ENCODE measurements around the gene CAMK1. TPM values are rescaled to one million over a fixed set of nuclear protein-coding genes. Genes with fewer than 3 reads are reported as not detected.

CAMK1 gene
- total and polyA plus RNA-seq, 8 donors, result 2.0 to 23.7 (median 5.4) TPM

DNA sequence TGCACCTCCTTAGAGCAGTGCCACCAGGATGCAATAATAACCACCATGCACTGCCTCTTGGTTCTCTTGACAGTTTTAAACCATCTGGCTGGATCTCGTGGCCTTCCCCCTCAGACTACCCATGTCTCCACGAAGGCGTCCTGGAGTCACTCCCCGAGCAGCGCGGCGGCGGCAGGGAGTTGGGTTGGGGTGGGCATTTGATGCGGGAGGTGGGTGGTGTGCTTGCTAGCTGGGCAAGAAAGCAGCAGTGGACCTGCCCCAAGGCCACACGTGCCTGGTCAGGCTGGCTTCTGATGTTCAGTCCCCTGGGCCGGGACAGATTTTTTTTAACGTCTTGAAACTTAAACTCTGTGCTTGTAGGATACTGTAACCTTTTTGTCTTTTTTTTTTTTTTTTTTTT lies 36.4 kb upstream of the CAMK1 start:
- FAIRE-seq, result no peak
- Histone ChIP-seq H3K9me3 (no peaks in the 10 kb centered on the region), H3K36me3 (peaks cover 0 to 40% (median 37%) of the 10 kb centered on the region in 3 donors), H3K4me1 (peaks cover 0 to 13% (median 5%) of the 10 kb centered on the region in 3 donors), H3K4me3 (no peak overlapping the region), H3K27ac (no peak overlapping the region), H3K27me3 (no peaks in the 10 kb centered on the region)
- DNase-seq, result peak in 1 of 6 donors; percentile 44
- intact Hi-C loops (cut with DNase I), result no loop called here
- no peak for ATAC-seq
- TF ChIP-seq, protein P1, sequence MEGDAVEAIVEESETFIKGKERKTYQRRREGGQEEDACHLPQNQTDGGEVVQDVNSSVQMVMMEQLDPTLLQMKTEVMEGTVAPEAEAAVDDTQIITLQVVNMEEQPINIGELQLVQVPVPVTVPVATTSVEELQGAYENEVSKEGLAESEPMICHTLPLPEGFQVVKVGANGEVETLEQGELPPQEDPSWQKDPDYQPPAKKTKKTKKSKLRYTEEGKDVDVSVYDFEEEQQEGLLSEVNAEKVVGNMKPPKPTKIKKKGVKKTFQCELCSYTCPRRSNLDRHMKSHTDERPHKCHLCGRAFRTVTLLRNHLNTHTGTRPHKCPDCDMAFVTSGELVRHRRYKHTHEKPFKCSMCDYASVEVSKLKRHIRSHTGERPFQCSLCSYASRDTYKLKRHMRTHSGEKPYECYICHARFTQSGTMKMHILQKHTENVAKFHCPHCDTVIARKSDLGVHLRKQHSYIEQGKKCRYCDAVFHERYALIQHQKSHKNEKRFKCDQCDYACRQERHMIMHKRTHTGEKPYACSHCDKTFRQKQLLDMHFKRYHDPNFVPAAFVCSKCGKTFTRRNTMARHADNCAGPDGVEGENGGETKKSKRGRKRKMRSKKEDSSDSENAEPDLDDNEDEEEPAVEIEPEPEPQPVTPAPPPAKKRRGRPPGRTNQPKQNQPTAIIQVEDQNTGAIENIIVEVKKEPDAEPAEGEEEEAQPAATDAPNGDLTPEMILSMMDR (IDR thresholded peaks at IDR 0.05), result no peak
- 85 to 86% methylated on average over 12 of the region's 12 CpGs for WGBS, 2 donors

DNA sequence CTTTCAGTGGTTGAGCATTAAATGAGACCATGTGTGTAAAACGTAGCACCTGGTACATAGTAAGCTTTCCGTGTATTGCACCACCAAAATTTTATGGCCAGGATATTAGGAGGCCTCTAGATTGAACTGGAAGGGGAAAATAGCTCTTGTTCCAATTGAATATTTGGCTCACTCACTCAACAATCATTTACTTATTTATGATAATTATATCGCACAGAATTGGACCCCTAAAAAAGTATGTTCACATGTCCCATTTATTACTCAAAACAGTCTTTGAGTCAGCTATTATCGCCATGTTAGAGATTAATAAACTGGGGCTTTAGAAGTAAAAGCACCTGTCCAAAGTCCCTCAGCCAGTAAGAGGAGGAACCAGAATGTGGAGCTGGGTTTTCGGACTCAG lies 35.2 kb upstream of the CAMK1 start:
- TF ChIP-seq, protein P1 (IDR thresholded peaks at IDR 0.05), result no peak
- FAIRE-seq, result no peak
- no peak for DNase-seq
- no peak for ATAC-seq
- intact Hi-C loops (cut with DNase I), result no loop called here
- Histone ChIP-seq H3K9me3 (no peaks in the 10 kb centered on the region), H3K4me1 (peaks cover 0 to 8% (median 5%) of the 10 kb centered on the region in 3 donors), H3K36me3 (peaks cover 0 to 49% (median 43%) of the 10 kb centered on the region in 3 donors), H3K27me3 (no peaks in the 10 kb centered on the region), H3K4me3 (no peak overlapping the region), H3K27ac (no peak overlapping the region)
- WGBS, 2 donors, result 82 to 84% methylated on average over 5 of the region's 5 CpGs

DNA sequence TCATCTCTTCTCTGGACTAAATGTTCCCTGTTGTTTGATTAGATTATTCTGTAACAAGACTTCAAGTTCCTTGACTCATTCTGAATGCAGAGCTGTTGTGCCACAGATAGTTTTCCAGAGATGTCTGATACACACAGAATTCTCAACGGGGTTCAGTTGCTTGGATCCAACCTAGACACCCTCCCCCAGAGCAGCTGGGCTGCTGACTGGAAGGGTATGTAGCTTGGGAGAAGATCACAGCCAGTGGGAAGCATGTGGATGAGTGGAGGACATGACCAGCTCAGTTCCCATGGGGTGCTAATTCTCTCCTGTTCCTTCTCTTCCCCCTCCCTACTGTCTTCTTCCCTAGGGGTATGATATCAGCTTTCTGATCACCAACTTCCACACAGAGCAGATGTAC lies 33.7 kb upstream of the CAMK1 start:
- no peak overlapping the region for H3K4me3 ChIP-seq
- ATAC-seq (no peak), DNase-seq (no peak), FAIRE-seq (no peak)
- peaks cover 1 to 63% (median 55%) of the 10 kb centered on the region in 3 donors for H3K36me3 ChIP-seq
- H3K9me3 ChIP-seq, result no peaks in the 10 kb centered on the region
- no peak overlapping the region for H3K27ac ChIP-seq
- no peaks in the 10 kb centered on the region for H3K27me3 ChIP-seq
- TF ChIP-seq, protein P1 (IDR thresholded peaks at IDR 0.05), result no peak
- intact Hi-C loops (cut with DNase I), result no loop called here
- H3K4me1 ChIP-seq, result no peaks in the 10 kb centered on the region
- 71 to 86% methylated on average over 1 of the region's 1 CpG for WGBS, 2 donors

DNA sequence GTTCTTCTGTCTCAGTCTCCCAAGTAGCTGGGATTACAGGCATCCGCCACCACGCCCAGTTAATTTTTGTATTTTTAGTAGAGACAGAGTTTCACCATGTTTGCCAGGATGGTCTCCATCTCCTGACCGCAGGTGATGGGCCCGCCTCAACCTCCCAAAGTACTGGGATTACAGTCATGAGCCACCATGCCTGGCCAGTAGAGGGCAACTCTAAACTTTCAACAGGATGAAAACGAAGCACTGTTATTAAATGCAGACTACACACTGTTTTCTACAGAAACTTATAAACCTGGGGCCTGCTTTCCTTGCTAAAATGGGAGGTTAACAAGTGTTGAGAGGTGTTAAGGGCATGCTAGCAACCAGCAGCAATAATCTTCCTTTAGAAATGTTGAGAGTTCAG lies 30.8 kb upstream of the CAMK1 start:
- ATAC-seq, result peak in 1 of 4 donors; percentile 42
- Histone ChIP-seq H3K27ac (no peak overlapping the region), H3K27me3 (no peaks in the 10 kb centered on the region)

More for the DNA sequence above, 30.8 kb upstream of the CAMK1 start:
- no peak for DNase-seq
- Histone ChIP-seq H3K9me3 (no peaks in the 10 kb centered on the region), H3K4me1 (no peaks in the 10 kb centered on the region), H3K36me3 (peaks cover 3 to 72% (median 52%) of the 10 kb centered on the region in 3 donors), H3K4me3 (no peak overlapping the region)
- WGBS, 2 donors, result 84 to 88% methylated on average over 5 of the region's 5 CpGs
- TF ChIP-seq, protein P1 (IDR thresholded peaks at IDR 0.05), result no peak
- FAIRE-seq, result no peak
- intact Hi-C loops (cut with DNase I), result no loop called here
